GM19372 (cell line): ENCODE results near the gene OR13C8.

Source experiments
- ATAC-seq: cut with Tn5 transposase; IDR thresholded peaks from one replicate; pipeline ENCODE4 v1.9.1; 2021; ENCODE audit warnings: mild to moderate bottlenecking, low read depth, moderate library complexity; ENCODE audit not compliant: unreplicated experiment

The OR13C8 gene

GRCh38 chr9:104608336-104608735 lies 39.4 kb downstream of the OR13C8 start:
- no peak for ATAC-seq

- ATAC-seq = no peak
Observed at GRCh38 chr9:104611213-104611612, 42.2 kb downstream of the OR13C8 start.

GRCh38 chr9:104617418-104617817 lies 48.5 kb downstream of the OR13C8 start:
- no peak for ATAC-seq

GRCh38 chr9:104618104-104618503 lies 49.1 kb downstream of the OR13C8 start, which contains the start of gene OR13C9:
Gene OR13C9, minus strand, starts transcription at chr9:104618204. Its CDS starts 0 bp downstream, at chr9:104618204.
- ATAC-seq = no peak
